Measurements from ENCODE around the gene ETS1. TPM values are rescaled to one million over a fixed set of nuclear protein-coding genes. Genes with fewer than 3 reads are reported as not detected.

ETS1 gene
- total and polyA plus RNA-seq, 2 experiments from 2014 or later = 25.6 to 52.6 TPM

DNA sequence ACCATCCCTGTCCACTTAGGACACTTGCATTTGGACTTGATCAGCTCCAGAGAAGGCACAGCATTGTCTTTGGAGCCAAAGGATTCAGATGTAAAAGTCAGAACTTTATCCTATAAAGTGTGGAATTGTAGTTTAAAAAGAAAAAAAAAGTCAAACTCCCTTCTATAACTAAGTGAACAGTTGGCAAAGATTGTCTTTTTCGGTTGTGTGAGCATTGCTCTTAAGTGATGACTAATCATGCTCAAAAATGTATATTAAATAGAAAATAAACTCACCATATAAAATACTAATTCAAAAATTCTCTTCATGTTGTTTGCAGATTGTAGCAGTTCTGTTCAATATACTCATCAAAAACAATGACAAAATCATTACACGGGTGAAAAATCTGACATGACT lies 93.8 kb downstream of the ETS1 start:
- no peak for ATAC-seq
- peaks cover 17% of the 10 kb centered on the region; the same call in 1 of the 2 replicates for H3K4me1 ChIP-seq (ENCODE audit: insufficient read depth)
- DNase-seq (ENCODE audit: low spot score) = no peak
- H3K4me1 Mint-ChIP-seq = peaks cover 20% of the 10 kb centered on the region
- no peaks in the 10 kb centered on the region; the same call in 1 of the 2 replicates for H4K20me1 ChIP-seq (replicated peaks; ENCODE audit: insufficient read depth)
- H3K4me2 ChIP-seq = no peak overlapping the region
- no peak overlapping the region for H3K4me3 Mint-ChIP-seq
- no peak overlapping the region for H3K27ac Mint-ChIP-seq
- H3K79me2 ChIP-seq (replicated peaks; ENCODE audit: insufficient read depth) = peaks cover 56% of the 10 kb centered on the region
- H3K36me3 Mint-ChIP-seq (ENCODE audit: low read depth) = no peaks in the 10 kb centered on the region; the same call in 2 of the 3 replicates
- no peaks in the 10 kb centered on the region for H3K9me3 Mint-ChIP-seq
- H3F3A ChIP-seq (replicated peaks; ENCODE audit: low read depth) = no peaks in the 10 kb centered on the region
- H3K9me2 ChIP-seq (ENCODE audit: insufficient read depth) = 0 out of 2 replicates have a peak, but pooled peaks cover 4% of the 10 kb centered on the region
- no peaks in the 10 kb centered on the region for H3K27me3 Mint-ChIP-seq (ENCODE audit: insufficient read depth, low read depth, poor library complexity)
- H3K4me3 ChIP-seq = no peak overlapping the region
- peaks cover 8% of the 10 kb centered on the region; the same call in 1 of the 2 replicates for H3K36me3 ChIP-seq (ENCODE audit: insufficient read depth)
- no peak overlapping the region for H2AFZ ChIP-seq
- TF ChIP-seq NANOG (IDR thresholded peaks at IDR 0.05; ENCODE audit: borderline replicate concordance) (no peak), REST (IDR thresholded peaks at IDR 0.05; ENCODE audit: unreplicated experiment) (no peak), POLR2AphosphoS5 (IDR thresholded peaks at IDR 0.05; ENCODE audit: low read depth) (no peak), ZNF331 (CRISPR knock-in tag; IDR thresholded peaks at IDR 0.05; ENCODE audit: low read depth) (no peak), EZH2 (IDR thresholded peaks at IDR 0.05; ENCODE audit: low read depth, unreplicated experiment) (no peak), CREB1 (CRISPR knock-in tag; IDR thresholded peaks at IDR 0.05; ENCODE audit: low read depth) (no peak), ZNF462 (CRISPR knock-in tag; IDR thresholded peaks at IDR 0.05) (no peak)
- TF ChIP-seq, protein P1, sequence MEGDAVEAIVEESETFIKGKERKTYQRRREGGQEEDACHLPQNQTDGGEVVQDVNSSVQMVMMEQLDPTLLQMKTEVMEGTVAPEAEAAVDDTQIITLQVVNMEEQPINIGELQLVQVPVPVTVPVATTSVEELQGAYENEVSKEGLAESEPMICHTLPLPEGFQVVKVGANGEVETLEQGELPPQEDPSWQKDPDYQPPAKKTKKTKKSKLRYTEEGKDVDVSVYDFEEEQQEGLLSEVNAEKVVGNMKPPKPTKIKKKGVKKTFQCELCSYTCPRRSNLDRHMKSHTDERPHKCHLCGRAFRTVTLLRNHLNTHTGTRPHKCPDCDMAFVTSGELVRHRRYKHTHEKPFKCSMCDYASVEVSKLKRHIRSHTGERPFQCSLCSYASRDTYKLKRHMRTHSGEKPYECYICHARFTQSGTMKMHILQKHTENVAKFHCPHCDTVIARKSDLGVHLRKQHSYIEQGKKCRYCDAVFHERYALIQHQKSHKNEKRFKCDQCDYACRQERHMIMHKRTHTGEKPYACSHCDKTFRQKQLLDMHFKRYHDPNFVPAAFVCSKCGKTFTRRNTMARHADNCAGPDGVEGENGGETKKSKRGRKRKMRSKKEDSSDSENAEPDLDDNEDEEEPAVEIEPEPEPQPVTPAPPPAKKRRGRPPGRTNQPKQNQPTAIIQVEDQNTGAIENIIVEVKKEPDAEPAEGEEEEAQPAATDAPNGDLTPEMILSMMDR (conservative IDR thresholded peaks at IDR 0.05; ENCODE audit: low read depth in 2 of 2) = no peak
- TF ChIP-seq, protein P2, sequence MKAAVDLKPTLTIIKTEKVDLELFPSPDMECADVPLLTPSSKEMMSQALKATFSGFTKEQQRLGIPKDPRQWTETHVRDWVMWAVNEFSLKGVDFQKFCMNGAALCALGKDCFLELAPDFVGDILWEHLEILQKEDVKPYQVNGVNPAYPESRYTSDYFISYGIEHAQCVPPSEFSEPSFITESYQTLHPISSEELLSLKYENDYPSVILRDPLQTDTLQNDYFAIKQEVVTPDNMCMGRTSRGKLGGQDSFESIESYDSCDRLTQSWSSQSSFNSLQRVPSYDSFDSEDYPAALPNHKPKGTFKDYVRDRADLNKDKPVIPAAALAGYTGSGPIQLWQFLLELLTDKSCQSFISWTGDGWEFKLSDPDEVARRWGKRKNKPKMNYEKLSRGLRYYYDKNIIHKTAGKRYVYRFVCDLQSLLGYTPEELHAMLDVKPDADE (IDR thresholded peaks at IDR 0.05) = no peak
- no peak overlapping the region for H3K27ac ChIP-seq (ENCODE audit: low read depth)
- no peaks in the 10 kb centered on the region for H3K27me3 ChIP-seq (ENCODE audit: insufficient read depth)
